CD4-positive, alpha-beta T cell (primary cell): ENCODE measurements around the gene ZNRF4. TPM values are rescaled to one million over a fixed set of nuclear protein-coding genes. Genes with fewer than 3 reads are reported as not detected.

ENCODE experiments used
- ATAC-seq: fragments of 200-7000 bp; cut with Tn5 transposase; one replicate; pipeline ENCODE4 v1.10.0; 2022; ENCODE audit warnings: mild to moderate bottlenecking; ENCODE audit not compliant: poor library complexity
- CTCF ChIA-PET: fragments of 350-600 bp; sonication (Branson Sonifier 250); formaldehyde crosslinking; loops from one replicate; lab custom pipeline; 2021; ENCODE audit warnings: antibody characterized with exemption, inconsistent platforms; lab: Charles Lee
- POLR2A ChIA-PET: fragments of 350-600 bp; sonication (Branson Sonifier 250); formaldehyde crosslinking; loops from one replicate; lab custom pipeline; 2021; ENCODE audit warnings: antibody characterized with exemption, inconsistent platforms; lab: Charles Lee
- DNase-seq, 14 experiments: peaks; one replicate each; pipeline ENCODE4 v3.0.0-alpha.2; 2013 to 2020; ENCODE audit warnings: mixed read lengths in 2 of 14
- H3K27ac ChIP-seq, 2 donors: one replicate each; pipeline versions ENCODE4 v1.5.1 to v1.7.0; 2013; ENCODE audit warnings: low read length in 2 of 2, low read depth in 1 of 2, mild to moderate bottlenecking in 1 of 2
- H3K27me3 ChIP-seq, 2 experiments: 1 replicate in 1 of 2; 2 replicates in 1 of 2; pipeline versions ENCODE4 v1.6.1 to v1.7.0; 2013; ENCODE audit warnings: low read length in 2 of 2, control low read depth in 1 of 2, mild to moderate bottlenecking in 1 of 2, moderate library complexity in 1 of 2; ENCODE audit not compliant: insufficient read depth in 2 of 2, control insufficient read depth in 1 of 2
- H3K36me3 ChIP-seq: one replicate; pipeline ENCODE4 v1.6.1; 2013; ENCODE audit warnings: low read length, control low read depth; ENCODE audit not compliant: insufficient read depth
- H3K4me1 ChIP-seq: one replicate; pipeline ENCODE4 v1.6.1; 2013; ENCODE audit warnings: low read length, control low read depth; ENCODE audit not compliant: insufficient read depth
- H3K4me3 ChIP-seq: one replicate; pipeline ENCODE4 v1.5.1; 2013; ENCODE audit warnings: mild to moderate bottlenecking, low read length, moderate library complexity
- H3K9me3 ChIP-seq, 2 experiments: 1 replicate in 1 of 2; 2 replicates in 1 of 2; pipeline versions ENCODE4 v1.6.1 to v1.7.0; 2013; ENCODE audit warnings: low read length in 2 of 2, mild to moderate bottlenecking in 2 of 2, control low read depth in 1 of 2, moderate library complexity in 1 of 2; ENCODE audit not compliant: control insufficient read depth in 1 of 2, insufficient read depth in 1 of 2
- H3K27ac Mint-ChIP-seq: one replicate; pipeline ENCODE4 v1.8.0; 2020; ENCODE audit warnings: mixed read lengths
- H3K27me3 Mint-ChIP-seq: one replicate; pipeline ENCODE4 v1.8.0; 2021; ENCODE audit warnings: mixed read lengths
- H3K36me3 Mint-ChIP-seq: one replicate; pipeline ENCODE4 v1.8.0; 2021; ENCODE audit warnings: low read depth, mixed read lengths
- H3K4me1 Mint-ChIP-seq: one replicate; pipeline ENCODE4 v1.8.0; 2021; ENCODE audit warnings: low read depth, mixed read lengths
- H3K4me3 Mint-ChIP-seq: one replicate; pipeline ENCODE4 v1.8.0; 2020; ENCODE audit warnings: mild to moderate bottlenecking, mixed read lengths
- H3K9me3 Mint-ChIP-seq: one replicate; pipeline ENCODE4 v1.8.0; 2020; ENCODE audit warnings: mixed read lengths
- CTCF ChIP-seq: fragments of 200-600 bp; IDR thresholded peaks from one replicate; pipeline ENCODE4 v1.8.0; 2022; ENCODE audit warnings: antibody characterized with exemption, mild to moderate bottlenecking
- intact Hi-C, 2 experiments: fragments of 100-400 bp; cut with DNase I in 1 of 2; cut with micrococcal nuclease in 1 of 2; formaldehyde crosslinking; loops; one replicate each; pipeline versions ENCODE4 v1.15.1 to v1.9.0; 2023 to 2025; cut with DNase I, micrococcal nuclease
- total RNA-seq, 174 experiments: library from RNA in 2 of 174; stranded (reverse) in 2 of 174; gene quantifications; one replicate each; pipeline ENCODE4 v1.2.3 and lab custom pipeline; 2021 to 2026

The ZNRF4 gene
- total RNA-seq, 2 experiments from 2014 or later: not detected

GRCh38 chr19:5470264-5470671 lies 15.1 kb downstream of the ZNRF4 start:
- DNase-seq: no peak
- no peak overlapping the region for H3K27ac ChIP-seq
- H3K36me3 ChIP-seq: no peaks in the 10 kb centered on the region
- H3K4me1 ChIP-seq: no peaks in the 10 kb centered on the region
- ATAC-seq: no peak
- H3K4me3 ChIP-seq: no peak overlapping the region
- H3K4me1 Mint-ChIP-seq: no peaks in the 10 kb centered on the region
- no peaks in the 10 kb centered on the region for H3K36me3 Mint-ChIP-seq
- CTCF ChIA-PET: no interaction called here
- H3K9me3 ChIP-seq: peaks cover 0 to 4% of the 10 kb centered on the region in 2 experiments
- TF ChIP-seq CTCF: no peak
- no peaks in the 10 kb centered on the region for H3K9me3 Mint-ChIP-seq
- H3K27me3 ChIP-seq: no peaks in the 10 kb centered on the region
- H3K4me3 Mint-ChIP-seq: no peak overlapping the region
- POLR2A ChIA-PET: no interaction called here
- intact Hi-C loops: no loop called here
- no peak overlapping the region for H3K27ac Mint-ChIP-seq
- peaks cover 23% of the 10 kb centered on the region for H3K27me3 Mint-ChIP-seq

GRCh38 chr19:5472286-5472685 lies 17.1 kb downstream of the ZNRF4 start:
- Histone ChIP-seq H3K27me3 (no peaks in the 10 kb centered on the region), H3K9me3 (peaks cover 0 to 4% of the 10 kb centered on the region in 2 experiments), H3K4me1 (no peaks in the 10 kb centered on the region), H3K36me3 (no peaks in the 10 kb centered on the region), H3K27ac (no peak overlapping the region), H3K4me3 (no peak overlapping the region)
- ChIA-PET CTCF (interaction anchor here (0.6 kb wide), 1 partner anchor 13 kb away, joined by 3 read pairs; no protein-coding TSS in a partner anchor), POLR2A (no interaction called here)
- no peaks in the 10 kb centered on the region for H3K36me3 Mint-ChIP-seq
- H3K27me3 Mint-ChIP-seq: peaks cover 24% of the 10 kb centered on the region
- H3K9me3 Mint-ChIP-seq: no peaks in the 10 kb centered on the region
- intact Hi-C loops: no loop called here
- DNase-seq (no peak), ATAC-seq (no peak)
- no peak overlapping the region for H3K4me3 Mint-ChIP-seq
- H3K27ac Mint-ChIP-seq: no peak overlapping the region
- H3K4me1 Mint-ChIP-seq: no peaks in the 10 kb centered on the region
- TF ChIP-seq CTCF: no peak

- no peak for DNase-seq
- no peaks in the 10 kb centered on the region for H3K9me3 Mint-ChIP-seq
- Histone ChIP-seq H3K9me3 (peaks cover 0 to 14% of the 10 kb centered on the region in 2 experiments), H3K27ac (no peak overlapping the region), H3K27me3 (peaks cover 0 to 5% of the 10 kb centered on the region in 2 experiments), H3K4me1 (no peaks in the 10 kb centered on the region), H3K36me3 (no peaks in the 10 kb centered on the region), H3K4me3 (no peak overlapping the region)
- no peak overlapping the region for H3K27ac Mint-ChIP-seq
- ChIA-PET POLR2A (no interaction called here), CTCF (no interaction called here)
- H3K4me1 Mint-ChIP-seq: no peaks in the 10 kb centered on the region
- no peak for TF ChIP-seq CTCF
- ATAC-seq: no peak
- H3K36me3 Mint-ChIP-seq: no peaks in the 10 kb centered on the region
- intact Hi-C loops: no loop called here
- H3K27me3 Mint-ChIP-seq: peaks cover 36% of the 10 kb centered on the region
- H3K4me3 Mint-ChIP-seq: no peak overlapping the region
These were observed 18.4 kb downstream of the ZNRF4 start for GRCh38 chr19:5473646-5474045.
